Kidney (tissue), 14 donors: ENCODE results near the gene UNC13C. TPM values are rescaled to one million over a fixed set of nuclear protein-coding genes. Genes with fewer than 3 reads are reported as not detected.

ENCODE experiments used
- DNase-seq, 5 donors: peaks; one replicate each; pipeline ENCODE4 v3.0.0-alpha.2; 2013 to 2020
- FAIRE-seq: peaks from 2 replicates; lab custom pipeline; 2012; peaks lifted over from hg19 to GRCh38; lab: Jason Lieb, UNC
- H3K27ac ChIP-seq, 2 donors: one replicate each; pipeline ENCODE4 v1.7.0; 2013; ENCODE audit warnings: low read depth in 2 of 2, low read length in 2 of 2, inconsistent platforms in 1 of 2
- H3K27me3 ChIP-seq: one replicate; pipeline ENCODE4 v1.7.1; 2013; ENCODE audit warnings: low read length, inconsistent platforms; ENCODE audit not compliant: control insufficient read depth, insufficient read depth
- H3K36me3 ChIP-seq, 3 donors: one replicate each; pipeline versions ENCODE4 v1.7.0 to v1.7.1; 2013; ENCODE audit warnings: low read length in 3 of 3, control low read depth in 1 of 3, inconsistent platforms in 1 of 3; ENCODE audit not compliant: insufficient read depth in 3 of 3, control insufficient read depth in 2 of 3
- H3K4me1 ChIP-seq, 3 donors: one replicate each; pipeline versions ENCODE4 v1.7.0 to v1.7.1; 2013; ENCODE audit warnings: low read length in 3 of 3, inconsistent platforms in 1 of 3, low read depth in 1 of 3; ENCODE audit not compliant: control insufficient read depth in 2 of 3, insufficient read depth in 2 of 3
- H3K4me3 ChIP-seq, 3 donors: one replicate each; pipeline versions ENCODE4 v1.7.0 to v1.8.1; 2013; ENCODE audit warnings: low read length in 3 of 3, control low read depth in 1 of 3, inconsistent platforms in 1 of 3
- H3K9ac ChIP-seq, 3 donors: one replicate each; pipeline versions ENCODE4 v1.7.0 to v1.7.1; 2013; ENCODE audit warnings: low read length in 3 of 3, control low read depth in 1 of 3, inconsistent platforms in 1 of 3
- H3K9me3 ChIP-seq, 3 donors: one replicate each; pipeline versions ENCODE4 v1.7.0 to v1.7.1; 2013; ENCODE audit warnings: low read length in 3 of 3, control low read depth in 1 of 3, inconsistent platforms in 1 of 3; ENCODE audit not compliant: control insufficient read depth in 2 of 3, insufficient read depth in 1 of 3
- CTCF ChIP-seq: IDR thresholded peaks from 3 replicates; pipeline ENCODE4 v1.5.1; 2012; ENCODE audit warnings: mild to moderate bottlenecking, moderate library complexity, borderline replicate concordance; ENCODE audit not compliant: insufficient read depth; ENCODE audit errors: extremely low read depth
- intact Hi-C: fragments of 100-400 bp; cut with DNase I; formaldehyde crosslinking; loops from one replicate; pipeline ENCODE4 v1.11.1; 2022
- polyA plus RNA-seq: library from polyadenylated mRNA; stranded (reverse); fragments of 350-450 nt; fragmentation: Illumina TruSeq; extraction: RNeasy Lipid Tissue Mini Kit (QIAGEN cat#74804); gene quantifications from one replicate; pipeline ENCODE4 v1.2.3, GENCODE V29; 2014; ENCODE audit warnings: low read depth, low replicate concordance; ENCODE audit not compliant: insufficient read depth
- total RNA-seq: library from RNA; stranded (reverse); fragmentation: NEBNext Ultra II Directional; extraction: Animal tissue kit (Norgen Biotek cat#: 25700); gene quantifications from one replicate; pipeline ENCODE4 v1.2.1, GENCODE V29; 2021
- donor health status: control.
- donor health status: control.
- donor health status: control.
- donor health status: control.
- donor health status: control.
- donor health status: DM: yes; HTN: yes; CAD: no.
- donor health status: Normal renal cell carcinoma (clear cell type).

UNC13C gene
- total and polyA plus RNA-seq, 2 donors from 2014 or later = 0.19 to 0.45 TPM

- TF ChIP-seq CTCF = no peak
- Histone ChIP-seq H3K27ac (no peak overlapping the region), H3K36me3 (no peaks in the 10 kb centered on the region), H3K27me3 (no peaks in the 10 kb centered on the region), H3K9me3 (no peaks in the 10 kb centered on the region), H3K9ac (no peak overlapping the region), H3K4me1 (no peaks in the 10 kb centered on the region), H3K4me3 (no peak overlapping the region)
- no peak for DNase-seq
- intact Hi-C loops = no loop called here
- FAIRE-seq = no peak
Measured at GRCh38 chr15:54097019-54097418, 118.8 kb downstream of the UNC13C start.

GRCh38 chr15:54099010-54099409 lies 120.8 kb downstream of the UNC13C start:
- FAIRE-seq = no peak

GRCh38 chr15:54101664-54102270 lies 123.5 kb downstream of the UNC13C start:
- H3K4me3 ChIP-seq = no peak overlapping the region
- DNase-seq (no peak), FAIRE-seq (no peak)
- H3K4me1 ChIP-seq = no peaks in the 10 kb centered on the region
- no peaks in the 10 kb centered on the region for H3K27me3 ChIP-seq
- H3K9ac ChIP-seq = no peak overlapping the region
- intact Hi-C loops = no loop called here
- H3K9me3 ChIP-seq = no peaks in the 10 kb centered on the region
- no peak overlapping the region for H3K27ac ChIP-seq
- H3K36me3 ChIP-seq = no peaks in the 10 kb centered on the region
- TF ChIP-seq CTCF = no peak

More at GRCh38 chr15:54099010-54099409, 120.8 kb downstream of the UNC13C start:
- intact Hi-C loops = no loop called here
- H3K27ac ChIP-seq = no peak overlapping the region
- DNase-seq = no peak
- H3K36me3 ChIP-seq = no peaks in the 10 kb centered on the region
- H3K9ac ChIP-seq = no peak overlapping the region
- H3K9me3 ChIP-seq = no peaks in the 10 kb centered on the region
- no peaks in the 10 kb centered on the region for H3K27me3 ChIP-seq
- H3K4me1 ChIP-seq = no peaks in the 10 kb centered on the region
- H3K4me3 ChIP-seq = no peak overlapping the region
- no peak for TF ChIP-seq CTCF

- TF ChIP-seq CTCF = no peak
- Histone ChIP-seq H3K4me1 (no peaks in the 10 kb centered on the region), H3K9me3 (no peaks in the 10 kb centered on the region), H3K27ac (no peak overlapping the region), H3K27me3 (no peaks in the 10 kb centered on the region), H3K36me3 (no peaks in the 10 kb centered on the region), H3K9ac (no peak overlapping the region), H3K4me3 (no peak overlapping the region)
- DNase-seq (no peak), FAIRE-seq (no peak)
- intact Hi-C loops = no loop called here
Measured at GRCh38 chr15:54102704-54103103, 124.5 kb downstream of the UNC13C start.
